H1 (cell line): ENCODE results near the gene SBF2. TPM values are rescaled to one million over a fixed set of nuclear protein-coding genes. Genes with fewer than 3 reads are reported as not detected.

Experiments
- ASH2L ChIP-seq: fragments of 200-600, 300-600 bp; sonication (generic); IDR thresholded peaks from one replicate; pipeline ENCODE4 v1.7.1; 2017; ENCODE audit warnings: low read length
- BCL11A ChIP-seq, 2 experiments: IDR thresholded peaks; one replicate each; pipeline ENCODE4 v1.6.1; 2011; ENCODE audit warnings: low read depth in 2 of 2, low read length in 2 of 2, mild to moderate bottlenecking in 2 of 2
- CBX8 ChIP-seq: fragments of 300-800, 300-1000 bp; sonication (generic); IDR thresholded peaks from 2 replicates; pipeline ENCODE4 v1.7.1; 2016; ENCODE audit warnings: low read depth, low read length, borderline replicate concordance
- CEBPB ChIP-seq: IDR thresholded peaks from 2 replicates; pipeline ENCODE4 v1.6.1; 2012; ENCODE audit warnings: low read depth, low read length
- CHD1 ChIP-seq: IDR thresholded peaks from 2 replicates; pipeline ENCODE4 v1.6.1; 2012; ENCODE audit warnings: low read depth, low read length, improper control_type of control experiment
- CHD2 ChIP-seq: IDR thresholded peaks from 2 replicates; pipeline ENCODE4 v1.6.1; 2012; ENCODE audit warnings: low read length, improper control_type of control experiment
- KDM1A ChIP-seq: fragments of 200-600, 300-600 bp; sonication (generic); IDR thresholded peaks from 2 replicates; pipeline ENCODE4 v1.7.1; 2016; ENCODE audit warnings: mild to moderate bottlenecking, low read length, borderline replicate concordance
- MAX ChIP-seq: IDR thresholded peaks from 2 replicates; pipeline ENCODE4 v1.6.1; 2012; ENCODE audit warnings: inconsistent platforms
- PHF8 ChIP-seq: fragments of 200-600 bp; sonication (generic); conservative IDR thresholded peaks from 2 replicates; pipeline ENCODE4 v1.7.1; 2012; ENCODE audit warnings: low read depth, mild to moderate bottlenecking, inconsistent platforms, low read length, moderate library complexity
- ZNF274 ChIP-seq: IDR thresholded peaks from 2 replicates; pipeline ENCODE4 v1.7.0; 2012; ENCODE audit warnings: low read length, borderline replicate concordance; ENCODE audit errors: extremely low read depth
- polyA plus RNA-seq, 7 experiments: library from polyadenylated mRNA; depleted of rRNA in 3 of 7; stranded (reverse) in 5 of 7; unstranded in 2 of 7; fragments of >200 nt in 5 of 7; fragments of 200-250 nt in 2 of 7; gene quantifications; 1 replicate in 5 of 7; 2 replicates in 1 of 7; 4 replicates in 1 of 7; pipeline versions ENCODE4 v1.2.1 to v1.2.3, GENCODE V29; 2011 to 2013; ENCODE audit warnings: missing spikeins in 2 of 7, mixed read lengths in 2 of 7
- total RNA-seq: library from RNA; stranded (reverse); fragmentation: NEBNext Ultra II Directional; extraction: Animal tissue kit (Norgen Biotek cat#: 25700); gene quantifications from 2 replicates; pipeline ENCODE4 v1.2.1, GENCODE V29; 2021

SBF2 gene
- total and polyA plus RNA-seq, 2 of the 8 experiments (the other 6 are each of a cell fraction or from before 2014, with no cell fraction given): 36.7 to 50.5 TPM

GRCh38 chr11:10267821-10268220 is 26.2 kb downstream of the SBF2 start (continued):
- TF ChIP-seq ASH2L (no peak), CBX8 (no peak), PHF8 (no peak), CHD1 (no peak), CEBPB (no peak), MAX (no peak), CHD2 (no peak), ZNF274 (no peak), KDM1A (no peak), BCL11A (IDR thresholded peaks at IDR 0.05; ENCODE audit: low read depth in 2 of 2, low read length in 2 of 2) (no peak)
